GM21737 (cell line): Measurements from ENCODE around the gene XCR1.
A peak's percentile ranks its signal among the peaks of the same experiment; 100 is the strongest.
"Not testable (repeated sequence)": the region's sequence is repeated elsewhere in the genome, so short reads cannot be mapped to it uniquely, and the experiment has no call there.

ENCODE experiments used
- ATAC-seq: cut with Tn5 transposase; IDR thresholded peaks from one replicate; pipeline ENCODE4 v1.9.1; 2021; ENCODE audit warnings: mild to moderate bottlenecking, moderate library complexity; ENCODE audit not compliant: unreplicated experiment

XCR1 gene

DNA sequence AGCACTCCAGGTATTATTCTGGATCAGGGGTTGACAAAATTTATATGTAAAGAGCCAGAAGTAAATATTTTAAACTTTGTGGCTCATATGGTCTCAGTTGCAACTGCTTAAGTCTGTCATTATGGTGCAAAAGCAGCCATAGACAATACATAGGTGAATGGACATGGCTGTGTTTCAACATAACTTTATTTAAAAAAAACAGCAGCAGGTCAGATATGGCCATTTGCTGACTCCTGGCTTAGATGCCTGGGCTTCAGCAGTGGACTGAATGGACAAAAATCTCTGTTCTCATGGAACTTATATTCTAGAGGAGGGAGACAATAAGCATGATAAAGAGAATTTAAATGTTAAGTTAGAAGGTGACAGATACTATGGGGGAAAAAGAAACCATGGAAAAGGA lies 20.0 kb downstream of the XCR1 start:
- no peak for ATAC-seq

DNA sequence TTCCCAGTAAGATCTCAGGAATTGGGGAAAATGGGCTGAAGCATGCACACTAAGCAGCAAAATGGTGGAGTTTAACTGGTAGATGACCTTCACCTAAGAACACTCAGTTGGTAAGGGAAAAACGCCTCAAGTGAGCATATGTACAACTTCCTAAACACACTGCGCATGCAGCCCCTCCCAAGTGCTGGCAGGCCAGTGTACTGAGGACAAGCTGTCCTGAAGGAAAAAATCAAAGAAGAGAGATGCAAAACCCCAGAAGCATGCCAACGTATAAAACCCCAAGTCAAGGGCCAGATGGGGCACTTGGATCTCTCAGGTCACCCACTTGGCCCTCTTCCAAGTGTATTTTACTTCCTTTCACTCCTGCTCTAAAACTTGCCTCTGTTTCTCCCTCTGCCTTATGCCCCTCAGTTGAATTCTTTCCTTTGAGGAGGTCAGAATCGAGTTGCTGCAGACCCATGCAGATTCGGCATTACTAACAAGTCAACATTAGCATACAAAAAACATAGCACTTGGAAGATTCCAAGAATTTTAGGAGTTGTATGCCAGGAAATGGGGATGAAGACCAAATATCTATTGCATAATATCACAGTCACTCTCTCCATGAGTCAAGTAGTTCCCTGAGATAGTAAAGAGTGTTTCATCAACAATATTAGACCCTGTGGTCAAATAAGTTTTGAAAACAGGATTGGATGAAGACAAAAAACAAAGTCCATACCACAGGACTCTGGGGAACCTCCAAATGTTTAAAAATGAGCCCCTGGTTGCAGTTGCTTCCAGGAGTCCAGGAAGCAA lies 20.8 kb downstream of the XCR1 start:
- ATAC-seq: no peak

DNA sequence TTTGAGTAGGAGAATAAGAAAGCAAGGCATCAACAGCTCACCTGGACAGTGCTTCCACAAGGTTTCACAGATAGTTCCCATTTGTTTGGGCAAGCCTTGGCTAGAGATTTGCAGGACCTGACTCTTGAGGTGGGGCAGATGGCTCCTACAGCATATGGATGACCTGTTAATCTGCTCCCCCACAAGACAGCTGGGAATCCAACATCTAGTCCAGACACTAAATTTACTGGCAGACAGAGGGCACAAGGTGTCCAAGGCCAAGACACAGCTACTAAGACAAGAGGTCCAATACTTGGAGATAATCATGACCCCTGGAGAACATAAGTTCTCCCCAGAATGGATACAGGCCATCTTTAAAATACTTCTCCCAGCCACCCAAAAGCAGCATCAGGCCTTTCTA lies 23.6 kb downstream of the XCR1 start:
- ATAC-seq: not testable (repeated sequence)

DNA sequence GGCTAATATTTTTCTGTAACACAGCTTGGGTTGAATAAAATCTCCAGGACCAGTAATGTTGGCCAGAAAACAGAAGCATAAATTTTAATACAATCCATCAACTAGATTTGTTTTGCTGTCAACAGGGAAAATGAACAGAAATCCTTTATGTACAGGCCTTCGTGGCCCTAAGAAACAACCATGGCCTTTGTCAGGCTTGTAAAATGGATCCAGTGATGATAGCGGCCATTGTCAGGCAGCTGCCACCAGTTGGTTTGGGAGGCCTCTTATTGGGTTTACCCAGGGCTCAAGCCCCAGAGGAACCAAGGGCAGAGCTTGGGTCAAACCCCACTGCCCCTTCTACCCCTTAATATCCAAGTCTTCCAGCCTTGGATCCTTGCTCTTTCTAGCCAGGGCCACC lies 26.1 kb downstream of the XCR1 start:
- ATAC-seq: no peak

DNA sequence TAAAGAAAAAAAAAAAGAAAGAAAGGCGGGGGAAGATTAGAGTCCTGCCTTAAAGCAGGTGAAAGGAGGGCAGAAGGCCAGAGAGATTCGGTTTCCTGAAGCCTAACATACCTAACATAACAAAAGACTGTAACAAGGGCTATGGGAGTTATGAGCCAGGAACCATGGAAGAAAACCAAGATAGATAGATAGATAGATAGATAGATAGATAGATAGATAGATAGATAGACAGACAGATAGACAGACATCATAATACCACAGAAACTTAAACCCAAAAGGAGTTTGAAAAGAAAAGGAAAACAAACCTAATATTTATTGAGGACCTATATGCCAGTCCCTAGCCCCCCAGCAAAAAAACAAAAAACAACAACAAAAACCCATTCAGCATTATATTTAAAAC lies 29.3 kb downstream of the XCR1 start:
- no peak for ATAC-seq

DNA sequence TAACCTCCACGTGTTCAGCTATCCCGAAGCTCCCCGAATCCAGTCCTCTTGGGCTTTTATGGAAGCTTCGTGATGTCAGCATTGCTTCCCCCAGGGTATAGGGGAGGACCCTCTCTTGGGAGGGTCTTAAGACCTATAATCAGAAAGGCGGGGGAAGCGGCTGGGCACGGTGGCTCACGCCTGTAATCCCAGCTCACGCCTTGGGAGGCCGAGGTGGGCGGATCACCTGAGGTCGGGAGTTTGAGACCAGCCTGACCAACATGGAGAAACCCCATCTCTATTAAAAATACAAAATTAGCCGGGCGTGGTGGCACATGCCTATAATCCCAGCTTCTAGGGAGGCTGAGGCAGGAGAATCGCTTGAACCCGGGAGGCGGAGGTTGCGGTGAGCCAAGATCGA lies 29.8 kb downstream of the XCR1 start:
- ATAC-seq: not testable (repeated sequence)

DNA sequence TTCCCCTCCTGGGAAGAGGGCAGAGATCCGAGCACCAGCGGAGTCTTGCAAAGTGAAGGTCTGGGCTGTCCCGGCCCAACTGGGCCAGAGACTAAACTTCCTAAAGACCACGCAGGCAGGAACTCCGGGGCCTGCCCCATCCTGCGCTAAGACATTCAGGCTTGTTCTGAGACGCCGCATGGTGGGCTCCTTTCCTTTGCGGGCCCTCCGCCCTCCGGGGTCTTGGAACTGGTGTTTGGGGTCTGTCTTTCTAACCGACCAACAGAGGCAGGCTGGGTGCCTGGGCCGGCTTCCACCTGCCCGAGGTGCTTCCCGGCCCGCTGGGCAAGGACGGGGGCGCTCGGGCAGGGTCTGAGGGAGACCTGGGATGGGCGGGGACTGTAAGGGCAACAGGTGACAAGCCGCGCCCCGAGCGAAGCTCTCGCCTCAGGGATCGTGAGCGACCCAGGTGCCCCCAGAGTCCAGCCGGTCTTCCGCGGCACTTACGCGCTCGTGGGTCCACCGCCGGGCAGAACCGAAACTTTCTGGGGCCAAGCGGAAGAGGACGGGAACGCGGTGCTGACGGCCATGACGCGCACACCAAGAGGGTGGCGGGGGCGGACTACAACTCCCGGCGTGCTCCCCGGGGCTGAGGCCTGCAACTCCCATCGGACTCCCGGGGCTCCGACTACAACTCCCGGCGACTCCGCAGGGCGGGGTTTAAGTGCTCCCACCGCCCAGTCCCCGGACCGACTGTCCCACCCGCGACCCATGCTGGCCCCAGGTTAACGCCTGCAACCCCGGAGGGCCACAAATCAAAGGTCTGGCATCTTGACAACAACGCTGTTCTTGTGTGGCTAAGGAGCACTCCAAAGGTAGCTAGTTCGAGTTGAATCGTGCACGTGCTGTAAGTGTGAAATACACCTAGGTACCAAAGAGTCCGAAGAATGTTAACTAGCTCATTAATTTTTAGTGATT lies 31.8 kb downstream of the XCR1 start, which contains the start of gene FYCO1:
Gene FYCO1, minus strand, starts transcription at position 589 of the 957 bp plus-strand sequence. CDS start 10,914 bp downstream, outside the sequence.
- ATAC-seq: peak; percentile 89

DNA sequence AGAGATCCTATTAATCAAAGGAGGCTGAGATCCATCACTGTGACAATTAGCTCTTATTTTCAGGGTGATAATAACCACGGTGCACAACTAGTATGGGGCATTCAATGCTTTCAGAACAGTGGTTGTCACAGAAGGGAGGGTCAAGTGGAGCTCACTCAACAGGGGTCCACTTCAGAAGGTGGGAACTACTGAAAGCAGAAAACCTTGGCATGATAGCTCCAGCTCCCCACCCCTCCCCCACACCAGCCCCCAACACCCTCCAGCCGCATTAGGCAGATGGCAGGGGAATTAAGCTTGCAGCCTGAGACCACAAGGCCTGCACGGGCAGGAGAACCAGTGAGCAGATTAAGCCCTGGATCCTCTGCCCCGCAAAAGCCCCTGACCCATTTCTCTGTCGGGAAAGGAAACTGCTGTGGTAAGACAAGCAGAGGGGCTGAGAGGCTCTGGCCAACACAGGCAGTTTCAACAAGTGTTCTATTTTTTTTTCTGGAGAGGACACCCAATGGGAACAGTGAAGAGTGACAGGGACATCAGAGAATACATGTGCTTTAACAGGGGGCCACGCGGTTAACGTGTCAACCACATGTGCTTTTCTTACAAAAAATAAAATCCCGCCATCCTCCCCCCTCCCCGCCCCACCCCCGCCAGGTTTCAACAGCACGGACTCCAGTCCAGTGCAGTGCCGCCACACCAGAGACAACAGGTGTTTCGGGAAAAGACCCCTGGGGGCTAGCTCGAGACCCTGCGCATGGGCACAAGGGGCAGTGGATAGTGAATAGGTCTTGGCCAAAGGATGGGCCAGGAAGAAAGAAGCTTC lies 32.7 kb downstream of the XCR1 start:
- ATAC-seq: no peak

DNA sequence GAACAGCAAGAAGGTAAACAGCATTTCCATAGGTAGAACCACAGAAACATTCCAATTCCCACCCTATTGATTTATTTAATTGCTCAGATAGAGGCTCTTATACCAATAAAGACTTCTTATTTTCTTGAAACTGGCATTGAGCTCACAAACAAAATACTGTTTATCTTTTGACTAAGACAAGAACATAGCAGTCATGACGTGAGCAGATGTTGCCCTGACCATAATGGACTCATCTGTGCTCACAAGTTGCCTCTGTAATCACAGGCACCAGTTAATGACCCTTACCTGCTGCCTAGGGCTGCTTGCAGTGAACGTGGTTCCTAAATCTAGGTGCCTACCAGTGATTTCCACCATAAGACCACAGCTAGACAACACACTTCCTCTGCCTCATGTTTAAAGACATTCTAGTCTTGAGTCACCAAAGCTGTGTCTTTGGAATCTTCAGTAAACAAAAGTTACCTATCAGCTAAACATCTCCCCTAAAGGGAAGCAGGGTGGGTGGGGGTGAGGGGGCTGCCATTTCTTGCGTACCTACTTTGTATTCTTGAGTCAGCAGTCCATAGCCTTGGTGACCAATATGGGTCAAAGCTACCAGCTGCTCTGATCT lies 33.8 kb downstream of the XCR1 start:
- no peak for ATAC-seq

DNA sequence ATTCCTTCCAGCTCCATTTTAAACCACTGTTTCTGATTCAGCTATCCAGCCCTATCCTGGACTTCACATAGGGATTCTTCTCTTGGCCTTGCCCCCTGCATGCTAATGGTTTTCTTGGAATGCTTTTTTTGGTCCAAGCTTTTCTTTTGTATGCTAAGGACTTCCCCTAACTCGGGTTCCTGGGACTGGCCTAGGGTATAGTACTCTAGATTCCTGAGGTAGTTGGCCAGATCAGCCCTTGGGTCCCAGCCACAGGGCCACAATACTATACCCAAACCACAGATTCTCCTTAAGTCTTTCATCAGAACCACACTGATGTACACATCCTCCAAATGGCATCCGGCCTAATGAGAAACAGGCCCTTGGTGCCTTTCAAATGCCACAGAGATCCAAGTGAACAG lies 34.5 kb downstream of the XCR1 start:
- no peak for ATAC-seq

DNA sequence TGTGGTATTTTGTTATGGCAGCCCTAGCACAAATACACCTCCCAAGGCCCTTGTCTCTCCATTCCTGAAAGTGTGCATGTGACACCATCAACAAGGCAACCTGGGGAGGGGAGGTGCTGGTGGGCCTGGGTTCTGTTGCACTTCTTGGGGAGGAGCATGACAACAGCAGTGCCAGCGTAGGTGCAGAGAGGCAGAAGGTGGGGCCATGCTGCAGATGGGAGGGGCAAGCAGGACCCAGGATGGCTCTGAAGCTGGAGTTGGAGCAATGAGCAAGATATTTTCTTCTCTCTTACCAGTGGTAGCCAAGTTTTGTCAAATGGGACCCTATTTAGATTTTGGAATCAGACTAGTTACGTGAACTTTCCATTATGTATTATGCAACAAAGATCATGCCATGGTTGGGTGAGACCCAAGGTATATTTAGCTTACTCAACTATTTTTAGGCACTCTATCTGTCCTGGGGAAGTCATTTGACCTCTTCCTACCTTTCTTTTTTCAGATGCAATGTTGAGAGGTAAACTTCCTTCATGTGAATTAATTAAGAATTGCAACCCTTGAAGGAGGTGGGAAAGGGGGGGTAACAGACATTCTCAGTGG lies 35.1 kb downstream of the XCR1 start:
- ATAC-seq: no peak

DNA sequence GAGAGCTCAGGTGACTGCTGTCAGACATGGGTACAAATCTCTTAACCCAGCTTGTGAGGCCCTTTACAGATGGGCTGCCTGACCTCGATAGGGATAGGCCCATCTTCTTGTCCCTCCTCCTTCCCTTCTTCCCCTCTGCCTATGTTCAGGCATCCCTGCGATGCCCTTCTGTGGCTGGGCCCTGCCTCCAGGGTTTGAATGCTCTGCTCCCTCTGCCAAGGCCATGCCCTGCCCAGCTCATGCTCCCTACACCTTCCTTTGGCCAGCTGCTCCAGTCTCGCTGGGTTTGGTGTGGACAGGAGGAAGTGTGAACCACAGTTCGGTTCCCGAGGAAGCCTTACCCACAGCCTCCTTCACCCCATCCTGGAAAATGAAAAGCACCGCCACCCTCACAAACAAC lies 35.9 kb downstream of the XCR1 start:
- no peak for ATAC-seq

DNA sequence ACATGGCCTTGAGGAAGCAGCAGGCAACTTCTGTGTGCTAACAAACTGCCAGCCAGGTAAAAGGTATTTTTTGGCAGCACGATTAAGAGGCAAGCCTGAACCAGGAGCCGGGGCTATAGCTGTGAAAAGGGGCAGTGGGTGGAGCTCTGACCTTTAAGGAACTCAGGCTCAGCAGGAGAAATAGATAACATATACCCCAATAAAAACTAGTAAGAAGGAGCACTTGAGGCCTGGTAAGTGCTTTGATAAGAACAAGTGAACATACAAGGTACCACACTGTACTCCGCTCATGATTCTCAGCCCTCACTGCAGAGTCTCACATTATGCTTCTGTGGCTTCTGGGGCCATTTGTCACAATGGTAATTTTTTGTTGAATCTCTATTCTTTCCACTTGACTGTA lies 37.1 kb downstream of the XCR1 start:
- ATAC-seq: no peak

DNA sequence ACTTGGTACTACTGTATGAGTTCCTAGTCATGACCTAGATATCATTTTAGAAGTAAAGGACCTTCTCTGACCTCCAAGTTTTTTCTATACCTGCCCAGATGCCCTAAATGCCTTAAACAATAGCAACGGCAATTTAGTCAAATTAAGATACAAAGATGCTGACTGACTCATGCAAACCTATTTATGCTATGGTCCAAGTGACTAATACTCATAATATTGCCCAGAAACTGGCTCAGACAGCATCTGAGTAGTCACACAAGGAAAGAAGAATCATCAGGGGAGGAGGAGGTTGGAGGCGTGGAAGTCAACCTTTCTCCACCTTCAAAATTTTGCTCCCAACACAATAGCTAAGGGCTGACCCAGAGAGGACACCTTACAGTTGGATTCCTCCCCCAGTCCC lies 38.5 kb downstream of the XCR1 start:
- no peak for ATAC-seq

DNA sequence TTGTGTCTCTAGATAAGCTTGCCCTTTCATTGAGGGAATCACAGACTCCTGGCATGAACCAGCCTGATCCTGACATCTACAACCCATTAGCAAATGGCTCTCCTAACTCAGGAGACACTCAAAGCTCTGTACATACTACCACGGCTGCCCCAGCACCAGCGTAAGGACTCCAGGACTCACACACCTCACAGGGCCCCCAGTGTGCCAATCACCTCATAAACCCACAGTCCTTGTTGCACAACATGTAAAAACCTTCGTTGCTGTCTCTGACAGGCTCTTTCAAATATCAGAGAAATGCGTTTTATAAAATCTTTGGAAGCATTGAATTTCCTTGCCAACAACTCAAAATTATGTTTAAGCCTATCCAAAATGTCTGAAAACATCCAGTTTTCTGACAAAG lies 38.9 kb downstream of the XCR1 start:
- ATAC-seq: no peak

DNA sequence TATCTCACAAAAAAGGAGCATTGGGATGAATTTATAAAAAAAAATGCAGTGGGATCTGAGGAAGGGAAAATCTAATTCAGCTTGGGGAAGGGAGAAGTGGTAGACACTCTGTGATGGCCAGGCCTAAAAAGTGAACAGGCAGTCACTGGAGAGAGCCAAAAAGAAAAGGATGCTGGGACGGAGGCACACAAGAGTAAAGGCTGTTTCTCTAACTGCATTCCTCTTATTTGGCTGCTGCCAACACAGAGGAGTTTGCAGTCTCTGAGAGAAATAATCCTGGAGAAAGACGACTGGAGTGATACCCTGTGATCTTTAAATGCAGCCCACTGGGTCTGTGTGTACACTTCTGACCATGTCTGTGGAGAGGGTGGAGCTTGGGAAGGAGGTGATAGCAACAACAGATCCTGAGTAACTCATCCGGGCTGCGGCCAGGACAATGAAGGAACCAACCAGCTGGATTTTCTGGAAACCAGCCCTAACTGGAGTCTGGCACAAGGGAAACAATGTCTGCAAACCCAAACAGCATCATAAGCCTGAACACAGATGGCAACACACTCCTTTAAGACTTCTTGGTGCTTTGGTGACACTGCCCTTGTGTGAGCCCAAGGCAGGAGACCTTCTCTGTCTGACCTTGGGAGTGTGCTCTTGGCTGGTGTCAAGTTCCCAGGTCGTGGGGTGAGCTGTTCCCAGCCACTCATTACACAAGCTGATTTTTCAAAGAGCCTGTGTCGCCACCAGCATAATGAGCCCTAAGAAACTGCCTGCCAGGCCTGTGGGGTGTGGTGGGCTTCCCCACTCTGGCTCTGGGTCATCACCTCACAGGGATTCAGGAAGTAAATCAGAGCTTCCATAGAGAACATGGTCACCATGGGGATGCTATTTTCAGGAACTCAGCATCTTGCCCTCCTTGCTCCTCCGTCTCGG lies 39.7 kb downstream of the XCR1 start:
- ATAC-seq: no peak

DNA sequence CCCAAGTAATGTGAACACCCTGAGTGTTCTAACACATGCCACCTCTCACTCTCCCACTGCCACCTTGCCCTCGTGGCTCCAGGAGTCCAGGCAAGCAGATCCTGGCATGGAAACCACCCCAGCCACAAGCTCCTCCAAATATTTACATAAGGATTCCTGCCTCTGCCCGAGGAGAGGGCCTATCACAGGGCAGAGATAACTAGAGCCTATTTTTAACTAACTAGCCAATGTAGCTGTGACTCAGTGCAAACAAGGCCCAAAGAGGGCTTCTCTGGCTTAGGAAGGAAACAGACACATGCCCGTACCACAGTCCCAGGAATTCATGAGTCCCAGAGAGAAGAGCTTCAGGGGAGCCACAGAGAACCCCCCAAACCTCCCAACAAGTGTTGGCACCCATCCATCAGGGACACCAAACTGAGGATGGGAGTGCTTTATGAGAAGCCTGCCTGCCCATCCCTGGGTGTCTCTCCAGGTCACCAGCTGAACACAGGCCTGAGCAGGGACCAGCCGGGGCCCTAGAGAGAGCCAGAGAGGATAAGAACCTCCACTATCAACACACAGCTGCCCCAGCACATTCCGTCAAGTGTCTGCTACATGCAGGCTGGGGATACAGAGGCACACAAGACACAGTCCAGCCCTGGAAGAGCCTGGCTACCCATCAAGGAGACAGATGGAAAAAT lies 40.8 kb downstream of the XCR1 start:
- no peak for ATAC-seq

DNA sequence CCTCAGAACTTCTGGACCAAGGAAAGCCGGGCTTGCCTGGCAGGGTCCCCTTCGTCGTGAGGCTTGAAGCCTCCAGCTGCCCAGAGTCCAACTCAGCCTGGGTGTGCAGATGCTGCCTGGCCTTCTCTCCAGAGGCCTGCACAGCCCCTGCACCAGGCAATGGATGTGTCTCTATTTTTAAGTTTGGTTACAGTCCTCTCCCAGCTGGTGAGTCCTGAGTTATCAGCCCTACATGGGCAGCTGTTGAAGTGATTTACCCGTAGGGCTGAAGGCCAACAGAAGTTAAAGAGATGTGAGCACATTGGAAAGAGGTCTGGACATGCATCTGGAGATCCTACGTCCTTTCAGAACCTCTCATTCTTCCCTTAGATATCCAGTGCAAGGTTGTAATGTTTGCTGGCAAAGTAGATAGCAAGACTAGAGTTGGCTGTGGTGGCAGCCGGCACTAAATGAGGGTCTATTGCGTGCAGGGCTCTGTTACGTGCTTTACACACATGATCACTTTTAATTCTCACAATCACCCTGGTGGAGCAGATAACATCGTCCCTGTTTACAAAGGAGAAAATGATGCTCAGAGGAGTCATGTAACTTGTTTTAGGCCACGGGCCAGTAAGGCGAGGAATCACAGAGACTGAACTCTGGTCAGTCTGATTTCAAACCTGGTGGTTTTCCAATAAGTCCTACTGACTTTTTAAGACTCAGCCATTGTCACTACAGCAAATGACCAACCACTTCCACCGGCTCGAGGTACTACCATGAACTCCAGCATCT lies 41.6 kb downstream of the XCR1 start:
- ATAC-seq: no peak
